DMS153 treated with DMSO at 0.1 percent for 48 hours (cell line): ENCODE measurements around the gene EYA4.
"Not testable (repeated sequence)": the region's sequence is repeated elsewhere in the genome, so short reads cannot be mapped to it uniquely, and the experiment has no call there.

Experiments
- DNase-seq: peaks from one replicate; lab custom pipeline; 2025; ENCODE audit not compliant: unreplicated experiment; lab: John Stamatoyannopoulos, UW

Gene EYA4

GRCh38 chr6:133396984-133397348, 155.8 kb downstream of the EYA4 start:
- no peak for DNase-seq

- not testable (repeated sequence) for DNase-seq
These were observed 156.4 kb downstream of the EYA4 start for GRCh38 chr6:133397601-133398000.

- DNase-seq, result no peak
These were observed 158.3 kb downstream of the EYA4 start for GRCh38 chr6:133399426-133399825.

GRCh38 chr6:133404151-133404550, 163.0 kb downstream of the EYA4 start:
- DNase-seq, result no peak

GRCh38 chr6:133404728-133405127, 163.6 kb downstream of the EYA4 start:
- DNase-seq, result no peak

- no peak for DNase-seq
These were observed 166.4 kb downstream of the EYA4 start for GRCh38 chr6:133407320-133408100.

GRCh38 chr6:133408132-133408531, 167.0 kb downstream of the EYA4 start:
- no peak for DNase-seq

GRCh38 chr6:133408543-133408942, 167.4 kb downstream of the EYA4 start:
- DNase-seq, result no peak

- no peak for DNase-seq
These were observed 169.7 kb downstream of the EYA4 start for GRCh38 chr6:133410638-133411435.

- no peak for DNase-seq
These were observed 170.6 kb downstream of the EYA4 start for GRCh38 chr6:133411757-133412156.

- DNase-seq, result no peak
These were observed 174.1 kb downstream of the EYA4 start for GRCh38 chr6:133415262-133415661.

GRCh38 chr6:133418108-133418507, 177.0 kb downstream of the EYA4 start:
- DNase-seq, result no peak

- no peak for DNase-seq
These were observed 182.1 kb downstream of the EYA4 start for GRCh38 chr6:133423242-133423641.

- no peak for DNase-seq
These were observed 183.2 kb downstream of the EYA4 start for GRCh38 chr6:133424359-133424758.

- no peak for DNase-seq
These were observed 184.9 kb downstream of the EYA4 start for GRCh38 chr6:133426038-133426437.

GRCh38 chr6:133428295-133428694, 187.1 kb downstream of the EYA4 start:
- no peak for DNase-seq

- no peak for DNase-seq
These were observed 189.4 kb downstream of the EYA4 start for GRCh38 chr6:133430530-133430929.

- DNase-seq, result no peak
These were observed 189.9 kb downstream of the EYA4 start for GRCh38 chr6:133431031-133431430.

GRCh38 chr6:133432021-133432989, 191.1 kb downstream of the EYA4 start:
- DNase-seq, result no peak

- DNase-seq, result no peak
These were observed 194.0 kb downstream of the EYA4 start for GRCh38 chr6:133435065-133435728.

- no peak for DNase-seq
These were observed 195.5 kb downstream of the EYA4 start for GRCh38 chr6:133436652-133437051.
